Left lung (tissue), 10 donors: Measurements from ENCODE around the gene RNF213. TPM values are rescaled to one million over a fixed set of nuclear protein-coding genes. Genes with fewer than 3 reads are reported as not detected.

ENCODE experiments used
- ATAC-seq: fragments of 200-7000 bp; cut with Tn5 transposase; one replicate; pipeline ENCODE4 v1.9.1; 2020; ENCODE audit warnings: moderate library complexity
- DNase-seq, 4 donors: peaks; one replicate each; pipeline ENCODE4 v3.0.0-alpha.2; 2013 to 2020
- H3K27ac ChIP-seq, 2 donors: fragments of 200-600 bp; sonication (generic) in 1 of 2; one replicate each; pipeline versions ENCODE4 v1.5.0 to v1.8.0; 2020 to 2021
- H3K27me3 ChIP-seq, 2 donors: fragments of 200-600 bp; sonication (generic) in 1 of 2; one replicate each; pipeline versions ENCODE4 v1.5.0 to v1.8.0; 2020 to 2021
- H3K36me3 ChIP-seq, 2 donors: fragments of 200-600 bp; sonication (generic) in 1 of 2; one replicate each; pipeline versions ENCODE4 v1.5.0 to v1.8.0; 2020 to 2021
- H3K4me1 ChIP-seq, 2 donors: fragments of 200-600 bp; one replicate each; pipeline ENCODE4 v1.8.0; 2021
- H3K4me3 ChIP-seq, 2 donors: fragments of 200-600 bp; sonication (generic) in 1 of 2; one replicate each; pipeline versions ENCODE4 v1.5.0 to v1.8.0; 2020 to 2021; ENCODE audit warnings: mild to moderate bottlenecking in 1 of 2
- H3K9me3 ChIP-seq, 2 donors: fragments of 200-600 bp; sonication (generic) in 1 of 2; one replicate each; pipeline versions ENCODE4 v1.5.0 to v1.8.0; 2020 to 2021
- CTCF ChIP-seq, 2 donors: fragments of 200-600 bp; sonication (generic) in 1 of 2; IDR thresholded peaks; one replicate each; pipeline versions ENCODE4 v1.5.0 to v1.8.0; 2021; ENCODE audit warnings: antibody characterized with exemption in 2 of 2
- intact Hi-C, 2 donors: fragments of 100-400 bp; cut with DNase I; formaldehyde crosslinking; loops; one replicate each; pipeline versions ENCODE4 v1.11.2 to v1.14.2; 2022
- polyA plus RNA-seq, 6 donors: library from polyadenylated mRNA; unstranded; fragments of 120-200 nt; gene quantifications; one replicate each; pipeline ENCODE4 v1.2.1, GENCODE V29; 2013; ENCODE audit not compliant: insufficient read length in 6 of 6
- total RNA-seq, 2 donors: library from RNA; stranded (reverse); fragmentation: NEBNext Ultra II Directional; extraction: Animal tissue kit (Norgen Biotek cat#: 25700); gene quantifications; one replicate each; pipeline ENCODE4 v1.2.1, GENCODE V29; 2021
- donor health status: DM: no; HTN: yes; CAD: no.
- donor health status: DM: no; HTN: no; CAD: no.

RNF213 gene
- total and polyA plus RNA-seq, 8 donors: 89.0 to 264 (median 103) TPM

- Histone ChIP-seq H3K36me3 (peaks cover 0 to 77% of the 10 kb centered on the region in 2 donors), H3K4me1 (no peaks in the 10 kb centered on the region), H3K4me3 (no peak overlapping the region), H3K27me3 (no peaks in the 10 kb centered on the region), H3K9me3 (no peaks in the 10 kb centered on the region), H3K27ac (no peak overlapping the region)
- intact Hi-C loops: no loop called here
- no peak for TF ChIP-seq CTCF (IDR thresholded peaks at IDR 0.05)
- DNase-seq (no peak), ATAC-seq (no peak)
These were observed 57.0 kb downstream of the RNF213 start for GRCh38 chr17:80317706-80317980.

DNA sequence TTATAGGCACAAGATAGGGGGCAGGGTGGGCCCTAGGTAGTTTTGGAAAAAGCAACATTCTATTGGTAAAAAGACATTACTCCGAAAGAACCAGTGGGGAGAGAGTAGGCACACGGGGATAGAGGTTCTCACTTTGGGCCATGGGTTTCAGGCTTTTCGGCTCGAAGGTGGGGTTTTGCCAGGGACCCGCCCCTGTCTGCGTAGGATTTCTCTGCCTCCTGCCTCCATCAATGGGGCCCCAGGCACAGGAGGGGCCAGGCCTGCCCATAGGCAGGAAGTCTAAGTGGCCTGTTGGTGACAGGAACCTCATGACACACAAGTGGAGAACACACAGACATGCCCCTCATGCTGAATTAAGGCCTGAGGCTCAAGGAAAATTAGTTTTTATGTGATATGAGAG is 57.5 kb downstream of the RNF213 start:
- H3K27me3 ChIP-seq: no peaks in the 10 kb centered on the region
- ATAC-seq (no peak), DNase-seq (no peak)
- intact Hi-C loops: no loop called here
- H3K4me3 ChIP-seq: no peak overlapping the region
- H3K36me3 ChIP-seq: peaks cover 0 to 77% of the 10 kb centered on the region in 2 donors
- no peak for TF ChIP-seq CTCF (IDR thresholded peaks at IDR 0.05)
- H3K4me1 ChIP-seq: no peaks in the 10 kb centered on the region
- no peaks in the 10 kb centered on the region for H3K9me3 ChIP-seq
- H3K27ac ChIP-seq: no peak overlapping the region

GRCh38 chr17:80319262-80319998 is 58.8 kb downstream of the RNF213 start:
- H3K27ac ChIP-seq: no peak overlapping the region
- no peaks in the 10 kb centered on the region for H3K27me3 ChIP-seq
- no peak overlapping the region for H3K4me3 ChIP-seq
- H3K4me1 ChIP-seq: no peaks in the 10 kb centered on the region
- peaks cover 0 to 86% of the 10 kb centered on the region in 2 donors for H3K36me3 ChIP-seq
- intact Hi-C loops: no loop called here
- no peak for DNase-seq
- no peak for ATAC-seq
- no peak for TF ChIP-seq CTCF (IDR thresholded peaks at IDR 0.05)
- no peaks in the 10 kb centered on the region for H3K9me3 ChIP-seq

- no peak overlapping the region for H3K4me3 ChIP-seq
- no peak overlapping the region for H3K27ac ChIP-seq
- DNase-seq: no peak
- H3K9me3 ChIP-seq: no peaks in the 10 kb centered on the region
- no peak for TF ChIP-seq CTCF (IDR thresholded peaks at IDR 0.05)
- no peaks in the 10 kb centered on the region for H3K27me3 ChIP-seq
- intact Hi-C loops: no loop called here
- no peaks in the 10 kb centered on the region for H3K4me1 ChIP-seq
- peaks cover 0 to 92% of the 10 kb centered on the region in 2 donors for H3K36me3 ChIP-seq
- no peak for ATAC-seq
These were observed 59.3 kb downstream of the RNF213 start for GRCh38 chr17:80319999-80320344.

DNA sequence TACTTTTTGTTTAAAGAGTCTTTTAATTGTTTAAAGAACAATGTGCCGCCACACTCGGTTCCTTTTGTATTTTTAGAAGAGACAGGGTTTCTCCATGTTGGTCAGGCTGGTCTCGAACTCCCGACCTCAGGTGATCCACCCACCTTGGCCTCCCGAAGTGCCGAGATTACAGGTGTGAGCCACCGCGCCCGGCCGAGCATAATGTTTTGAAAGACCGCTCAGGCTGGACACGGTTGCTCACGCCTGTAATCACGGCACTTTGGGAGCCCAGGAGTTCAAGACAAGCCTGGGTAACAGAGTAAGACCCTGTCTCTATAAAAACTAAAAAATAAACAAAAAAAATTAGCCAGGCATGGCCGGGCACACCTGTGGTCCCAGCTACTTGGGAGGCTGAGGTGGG is 59.8 kb downstream of the RNF213 start:
- ATAC-seq: no peak
- TF ChIP-seq CTCF (IDR thresholded peaks at IDR 0.05): no peak
- no peak overlapping the region for H3K4me3 ChIP-seq

More for the DNA sequence above, 59.8 kb downstream of the RNF213 start:
- intact Hi-C loops: no loop called here
- H3K9me3 ChIP-seq: no peaks in the 10 kb centered on the region
- H3K36me3 ChIP-seq: peaks cover 0 to 97% of the 10 kb centered on the region in 2 donors
- no peak for DNase-seq
- no peaks in the 10 kb centered on the region for H3K27me3 ChIP-seq
- H3K4me1 ChIP-seq: no peaks in the 10 kb centered on the region
- no peak overlapping the region for H3K27ac ChIP-seq
